ENCODE data around the gene LKAAEAR1.
A peak's percentile ranks its signal among the peaks of the same experiment; 100 is the strongest.

Gene LKAAEAR1

GRCh38 chr20:64055893-64056638 is 28.1 kb downstream of the LKAAEAR1 start:
- TF ChIP-seq EZH2phosphoT487 (IDR thresholded peaks at IDR 0.05; ENCODE audit: low read depth) (no peak), CTCF (IDR thresholded peaks at IDR 0.05; ENCODE audit: low read depth, low read length) (no peak)
- H3K4me3 ChIP-seq (ENCODE audit: low read length): no peak overlapping the region
- peaks cover 5% of the 10 kb centered on the region; the same call in 1 of the 2 replicates for H3K27me3 ChIP-seq (ENCODE audit: low read depth, low read length)
- peaks cover 43% of the 10 kb centered on the region for H3K4me1 ChIP-seq (ENCODE audit: low read length)
- no peaks in the 10 kb centered on the region for H3K9me3 ChIP-seq (ENCODE audit: insufficient read depth, low read length)
- H3K9ac ChIP-seq (ENCODE audit: low read length): no peak overlapping the region; the same call in 1 of the 2 replicates
- no peak overlapping the region for H2AFZ ChIP-seq (ENCODE audit: low read depth, low read length)
- H3K4me2 ChIP-seq (ENCODE audit: low read length): peak overlapping the region; percentile 83; the same call in 1 of the 2 replicates
- no peaks in the 10 kb centered on the region for H4K20me1 ChIP-seq (ENCODE audit: insufficient read depth, low read length)
- H3K79me2 ChIP-seq (ENCODE audit: low read length): no peaks in the 10 kb centered on the region
- no peak overlapping the region for H3K27ac ChIP-seq (ENCODE audit: low read length)
- no peaks in the 10 kb centered on the region for H3K36me3 ChIP-seq (replicated peaks; ENCODE audit: low read depth, low read length)

GRCh38 chr20:64055396-64055892 is 28.8 kb downstream of the LKAAEAR1 start:
- Histone ChIP-seq H3K27ac (ENCODE audit: low read length) (no peak overlapping the region), H3K4me2 (ENCODE audit: low read length) (peak overlapping the region; percentile 83; the same call in 1 of the 2 replicates)

GRCh38 chr20:64053841-64054661 is 30.1 kb downstream of the LKAAEAR1 start:
- H3K36me3 ChIP-seq (replicated peaks; ENCODE audit: low read depth, low read length): no peaks in the 10 kb centered on the region
- H3K4me3 ChIP-seq (ENCODE audit: low read length): no peak overlapping the region
- H3K27me3 ChIP-seq (ENCODE audit: low read depth, low read length): peaks cover 5% of the 10 kb centered on the region; the same call in 1 of the 2 replicates
- H3K4me1 ChIP-seq (ENCODE audit: low read length): peaks cover 43% of the 10 kb centered on the region
- H2AFZ ChIP-seq (ENCODE audit: low read depth, low read length): no peak overlapping the region; the same call in 1 of the 2 replicates
- no peaks in the 10 kb centered on the region for H3K9me3 ChIP-seq (ENCODE audit: insufficient read depth, low read length)
- no peaks in the 10 kb centered on the region for H3K79me2 ChIP-seq (ENCODE audit: low read length)
- no peaks in the 10 kb centered on the region for H4K20me1 ChIP-seq (ENCODE audit: insufficient read depth, low read length)
- no peak overlapping the region for H3K9ac ChIP-seq (ENCODE audit: low read length)
- TF ChIP-seq CTCF (IDR thresholded peaks at IDR 0.05; ENCODE audit: low read depth, low read length) (peak; percentile 44), EZH2phosphoT487 (IDR thresholded peaks at IDR 0.05; ENCODE audit: low read depth) (no peak)
- H3K27ac ChIP-seq (ENCODE audit: low read length): no peak overlapping the region
- H3K4me2 ChIP-seq (ENCODE audit: low read length): no peak overlapping the region

More at GRCh38 chr20:64055396-64055892, 28.8 kb downstream of the LKAAEAR1 start:
- Histone ChIP-seq H3K9me3 (ENCODE audit: insufficient read depth, low read length) (no peaks in the 10 kb centered on the region), H3K4me3 (ENCODE audit: low read length) (no peak overlapping the region), H3K36me3 (replicated peaks; ENCODE audit: low read depth, low read length) (no peaks in the 10 kb centered on the region), H4K20me1 (ENCODE audit: insufficient read depth, low read length) (no peaks in the 10 kb centered on the region), H3K4me1 (ENCODE audit: low read length) (peaks cover 43% of the 10 kb centered on the region), H3K9ac (ENCODE audit: low read length) (no peak overlapping the region), H3K27me3 (ENCODE audit: low read depth, low read length) (peaks cover 5% of the 10 kb centered on the region; the same call in 1 of the 2 replicates), H3K79me2 (ENCODE audit: low read length) (no peaks in the 10 kb centered on the region), H2AFZ (ENCODE audit: low read depth, low read length) (no peak overlapping the region)
- TF ChIP-seq EZH2phosphoT487 (IDR thresholded peaks at IDR 0.05; ENCODE audit: low read depth): no peak
- TF ChIP-seq CTCF (IDR thresholded peaks at IDR 0.05; ENCODE audit: low read depth, low read length): no peak

All from OCI-LY3 (cell line).